DMS 273 (cell line): ENCODE data around the gene SNAP47.
A peak's percentile ranks its signal among the peaks of the same experiment; 100 is the strongest.

Source experiments
- DNase-seq: peaks from one replicate; lab custom pipeline; 2025; ENCODE audit not compliant: unreplicated experiment; lab: John Stamatoyannopoulos, UW

The SNAP47 gene

GRCh38 chr1:227793948-227794816 is 58.9 kb downstream of the SNAP47 start:
- DNase-seq: peak; percentile 88

- peak; percentile 55 for DNase-seq
Measured at GRCh38 chr1:227794817-227795192, 59.6 kb downstream of the SNAP47 start.

- DNase-seq: no peak
Measured at GRCh38 chr1:227795732-227796131, 60.5 kb downstream of the SNAP47 start.

GRCh38 chr1:227796359-227796915 is 61.2 kb downstream of the SNAP47 start:
- DNase-seq: no peak

GRCh38 chr1:227797144-227797543 is 61.9 kb downstream of the SNAP47 start:
- no peak for DNase-seq

- no peak for DNase-seq
Measured at GRCh38 chr1:227797625-227798024, 62.4 kb downstream of the SNAP47 start.

GRCh38 chr1:227798078-227798802 is 63.0 kb downstream of the SNAP47 start:
- no peak for DNase-seq

GRCh38 chr1:227799756-227800155 is 64.5 kb downstream of the SNAP47 start:
- DNase-seq: no peak

GRCh38 chr1:227803933-227804332 is 68.7 kb downstream of the SNAP47 start:
- DNase-seq: no peak

GRCh38 chr1:227805606-227806197 is 70.5 kb downstream of the SNAP47 start:
- no peak for DNase-seq

- peak; percentile 24 for DNase-seq
Measured at GRCh38 chr1:227808566-227808965, 73.3 kb downstream of the SNAP47 start.

- DNase-seq: no peak
Measured at GRCh38 chr1:227809026-227809425, 73.8 kb downstream of the SNAP47 start.

GRCh38 chr1:227813962-227814361 is 78.7 kb downstream of the SNAP47 start:
- DNase-seq: no peak

GRCh38 chr1:227815468-227816409 is 80.5 kb downstream of the SNAP47 start, which contains the start of gene PRSS38:
Gene PRSS38 (plus strand): TSS chr1:227815675. CDS start chr1:227815717, 42 bp downstream.
- DNase-seq: no peak

- peak; percentile 86 for DNase-seq
Measured at GRCh38 chr1:227816750-227817446, 81.7 kb downstream of the SNAP47 start.

- DNase-seq: no peak
Measured at GRCh38 chr1:227823537-227823936, 88.3 kb downstream of the SNAP47 start.

GRCh38 chr1:227824204-227824603 is 89.0 kb downstream of the SNAP47 start:
- no peak for DNase-seq

GRCh38 chr1:227828786-227829185 is 93.6 kb downstream of the SNAP47 start:
- no peak for DNase-seq
